ENCODE data around the gene CLSTN3. TPM values are rescaled to one million over a fixed set of nuclear protein-coding genes. Genes with fewer than 3 reads are reported as not detected.

CLSTN3 gene
- total RNA-seq, 1 experiment from 2014 or later = 111 TPM

DNA sequence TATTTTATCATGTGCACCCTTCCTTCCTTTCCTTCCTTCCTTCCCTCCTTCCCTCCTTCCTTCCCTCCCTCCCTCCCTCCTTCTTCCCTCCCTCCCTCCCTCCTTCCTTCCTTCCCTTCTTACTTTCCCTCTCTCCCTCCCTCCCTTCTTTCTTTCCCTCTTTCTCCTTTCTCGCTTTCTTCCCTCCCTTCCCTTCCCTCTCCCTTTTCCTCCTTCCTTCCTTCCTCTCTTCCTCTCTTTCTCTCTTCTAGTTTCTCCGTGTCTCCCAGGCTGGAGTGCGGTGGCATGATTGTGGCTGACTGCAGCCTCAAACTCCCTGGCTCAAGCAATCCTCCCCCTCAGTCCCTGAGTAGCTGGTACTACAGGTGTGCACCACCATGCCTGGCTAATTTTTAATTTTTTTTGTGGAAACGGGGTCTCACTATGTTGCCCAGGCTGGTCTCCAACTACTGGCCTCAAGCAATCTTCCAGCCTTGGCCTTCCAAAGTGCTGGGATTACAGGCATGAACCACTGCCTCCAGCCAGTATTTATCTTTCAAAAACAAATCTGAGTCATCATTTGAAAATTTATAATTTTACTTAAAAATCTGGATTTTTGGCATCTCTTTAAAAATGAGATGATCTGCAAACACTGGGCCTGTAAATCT, 29.0 kb upstream of the CLSTN3 start:
- BruUV-seq (replicated peaks) = no TSS peak
- no peak for DNase-seq
- Histone ChIP-seq H3K4me2 (no peak overlapping the region), H3F3A (ENCODE audit: insufficient read depth, low read depth) (peaks cover under 1% of the 10 kb centered on the region; the same call in 1 of the 2 replicates), H2AFZ (no peak overlapping the region), H3K4me1 (replicated peaks; ENCODE audit: insufficient read depth) (peaks cover 5% of the 10 kb centered on the region; the same call in 1 of the 2 replicates), H3K27me3 (ENCODE audit: insufficient read depth, low read depth) (no peaks in the 10 kb centered on the region), H3K9me2 (ENCODE audit: insufficient read depth) (no peaks in the 10 kb centered on the region), H3K9me3 (ENCODE audit: insufficient read depth, low read depth) (peaks cover 8% of the 10 kb centered on the region), H3K4me3 (no peak overlapping the region), H4K20me1 (ENCODE audit: insufficient read depth) (no peaks in the 10 kb centered on the region), H3K79me2 (ENCODE audit: low read depth) (peaks cover 9% of the 10 kb centered on the region), H3K36me3 (ENCODE audit: low read depth) (peaks cover 17% of the 10 kb centered on the region), H3K27ac (no peak overlapping the region)
- TF ChIP-seq EZH2 (IDR thresholded peaks at IDR 0.05; ENCODE audit: low read depth) = no peak
- TF ChIP-seq, protein P1, sequence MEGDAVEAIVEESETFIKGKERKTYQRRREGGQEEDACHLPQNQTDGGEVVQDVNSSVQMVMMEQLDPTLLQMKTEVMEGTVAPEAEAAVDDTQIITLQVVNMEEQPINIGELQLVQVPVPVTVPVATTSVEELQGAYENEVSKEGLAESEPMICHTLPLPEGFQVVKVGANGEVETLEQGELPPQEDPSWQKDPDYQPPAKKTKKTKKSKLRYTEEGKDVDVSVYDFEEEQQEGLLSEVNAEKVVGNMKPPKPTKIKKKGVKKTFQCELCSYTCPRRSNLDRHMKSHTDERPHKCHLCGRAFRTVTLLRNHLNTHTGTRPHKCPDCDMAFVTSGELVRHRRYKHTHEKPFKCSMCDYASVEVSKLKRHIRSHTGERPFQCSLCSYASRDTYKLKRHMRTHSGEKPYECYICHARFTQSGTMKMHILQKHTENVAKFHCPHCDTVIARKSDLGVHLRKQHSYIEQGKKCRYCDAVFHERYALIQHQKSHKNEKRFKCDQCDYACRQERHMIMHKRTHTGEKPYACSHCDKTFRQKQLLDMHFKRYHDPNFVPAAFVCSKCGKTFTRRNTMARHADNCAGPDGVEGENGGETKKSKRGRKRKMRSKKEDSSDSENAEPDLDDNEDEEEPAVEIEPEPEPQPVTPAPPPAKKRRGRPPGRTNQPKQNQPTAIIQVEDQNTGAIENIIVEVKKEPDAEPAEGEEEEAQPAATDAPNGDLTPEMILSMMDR (conservative IDR thresholded peaks at IDR 0.05) = no peak
- ChIA-PET CTCF (no interaction called here), POLR2A (ENCODE audit: unreplicated experiment) (no interaction called here)
- intact Hi-C loops (cut with micrococcal nuclease; ENCODE audit: unreplicated experiment) = no loop called here

- Histone ChIP-seq H3F3A (ENCODE audit: insufficient read depth, low read depth) (peaks cover 5% of the 10 kb centered on the region), H3K27ac (no peak overlapping the region), H3K27me3 (ENCODE audit: insufficient read depth, low read depth) (no peaks in the 10 kb centered on the region), H3K4me3 (no peak overlapping the region), H3K4me2 (no peak overlapping the region), H3K9me3 (ENCODE audit: insufficient read depth, low read depth) (peaks cover 11% of the 10 kb centered on the region), H3K9me2 (ENCODE audit: insufficient read depth) (no peaks in the 10 kb centered on the region), H3K79me2 (ENCODE audit: low read depth) (peaks cover 15% of the 10 kb centered on the region), H3K36me3 (ENCODE audit: low read depth) (peaks cover 20% of the 10 kb centered on the region), H4K20me1 (ENCODE audit: insufficient read depth) (no peaks in the 10 kb centered on the region), H3K4me1 (replicated peaks; ENCODE audit: insufficient read depth) (peaks cover 11% of the 10 kb centered on the region; the same call in 1 of the 2 replicates), H2AFZ (no peak overlapping the region)
- ChIA-PET POLR2A (ENCODE audit: unreplicated experiment) (no interaction called here), CTCF (no interaction called here)
- TF ChIP-seq, protein P1 (conservative IDR thresholded peaks at IDR 0.05) = no peak
- TF ChIP-seq EZH2 (IDR thresholded peaks at IDR 0.05; ENCODE audit: low read depth) = no peak
- DNase-seq = no peak
- intact Hi-C loops (cut with micrococcal nuclease; ENCODE audit: unreplicated experiment) = no loop called here
- no TSS peak for BruUV-seq (replicated peaks)
Measured at GRCh38 chr12:7101694-7102131, 28.5 kb upstream of the CLSTN3 start.

GRCh38 chr12:7102582-7102981, 27.6 kb upstream of the CLSTN3 start:
- H3K4me2 ChIP-seq = no peak overlapping the region
- intact Hi-C loops (cut with micrococcal nuclease; ENCODE audit: unreplicated experiment) = no loop called here

More at GRCh38 chr12:7102582-7102981, 27.6 kb upstream of the CLSTN3 start:
- DNase-seq = no peak
- no peak overlapping the region for H3K4me3 ChIP-seq
- no peaks in the 10 kb centered on the region for H4K20me1 ChIP-seq (ENCODE audit: insufficient read depth)
- peaks cover 11% of the 10 kb centered on the region for H3K9me3 ChIP-seq (ENCODE audit: insufficient read depth, low read depth)
- H3F3A ChIP-seq (ENCODE audit: insufficient read depth, low read depth) = peaks cover 12% of the 10 kb centered on the region
- no peak overlapping the region for H2AFZ ChIP-seq
- TF ChIP-seq EZH2 (IDR thresholded peaks at IDR 0.05; ENCODE audit: low read depth) = no peak
- TF ChIP-seq, protein P1 (conservative IDR thresholded peaks at IDR 0.05) = no peak
- H3K79me2 ChIP-seq (ENCODE audit: low read depth) = peaks cover 22% of the 10 kb centered on the region
- CTCF ChIA-PET = no interaction called here
- no peaks in the 10 kb centered on the region for H3K27me3 ChIP-seq (ENCODE audit: insufficient read depth, low read depth)
- H3K27ac ChIP-seq = no peak overlapping the region
- POLR2A ChIA-PET (ENCODE audit: unreplicated experiment) = no interaction called here
- no peaks in the 10 kb centered on the region for H3K9me2 ChIP-seq (ENCODE audit: insufficient read depth)
- peaks cover 20% of the 10 kb centered on the region for H3K36me3 ChIP-seq (ENCODE audit: low read depth)
- BruUV-seq (replicated peaks) = no TSS peak
- peaks cover 20% of the 10 kb centered on the region for H3K4me1 ChIP-seq (replicated peaks; ENCODE audit: insufficient read depth)
